ENCODE data around the gene ITPR2. TPM values are rescaled to one million over a fixed set of nuclear protein-coding genes. Genes with fewer than 3 reads are reported as not detected.
"Not testable (repeated sequence)": the region's sequence is repeated elsewhere in the genome, so short reads cannot be mapped to it uniquely, and the experiment has no call there.

The ITPR2 gene
- total RNA-seq, 1 donor from 2014 or later = 16.7 TPM

DNA sequence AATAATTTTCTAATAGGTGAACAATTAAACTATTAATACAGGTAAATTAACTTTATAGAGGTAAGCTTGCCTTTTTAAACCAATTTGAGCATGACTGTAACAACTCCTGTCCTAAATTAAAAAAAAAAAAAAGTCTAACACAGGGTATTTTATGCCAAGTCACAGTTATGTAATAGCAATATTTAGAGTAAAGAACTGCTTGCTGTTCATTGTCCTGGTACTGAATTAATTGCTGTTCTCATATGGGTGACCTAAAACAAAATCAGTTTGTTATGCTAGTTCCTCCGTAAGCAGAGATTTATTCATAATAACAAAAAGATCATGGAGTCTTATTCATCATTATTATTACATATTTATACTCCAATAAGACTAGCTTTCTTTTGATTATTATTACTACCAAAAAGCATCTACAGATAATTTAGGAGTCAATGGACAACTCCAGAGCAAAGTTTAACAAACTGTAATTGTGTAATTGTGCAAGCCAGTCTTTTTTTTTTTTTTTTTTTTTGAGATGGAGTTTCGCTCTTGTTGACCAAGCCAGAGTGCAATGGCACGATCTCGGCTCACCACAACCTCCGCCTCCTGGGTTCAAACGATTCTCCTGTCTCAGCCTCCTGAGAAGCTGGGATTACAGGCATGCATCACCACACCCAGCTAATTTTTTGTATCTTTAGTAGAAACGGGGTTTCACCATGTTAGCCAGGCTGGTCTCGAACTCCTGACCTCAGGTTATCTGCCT, 98.3 kb downstream of the ITPR2 start:
- H3K27me3 Mint-ChIP-seq (ENCODE audit: low read depth) = no peaks in the 10 kb centered on the region
- H3K4me3 Mint-ChIP-seq = no peak overlapping the region
- peaks cover 15% of the 10 kb centered on the region for H3K9me3 Mint-ChIP-seq
- DNase-seq (ENCODE audit: low read depth, low spot score) = no peak
- H3K27ac Mint-ChIP-seq (ENCODE audit: unreplicated experiment) = no peak overlapping the region
- peaks cover 5% of the 10 kb centered on the region for H3K4me1 Mint-ChIP-seq
- TF ChIP-seq, protein P1, sequence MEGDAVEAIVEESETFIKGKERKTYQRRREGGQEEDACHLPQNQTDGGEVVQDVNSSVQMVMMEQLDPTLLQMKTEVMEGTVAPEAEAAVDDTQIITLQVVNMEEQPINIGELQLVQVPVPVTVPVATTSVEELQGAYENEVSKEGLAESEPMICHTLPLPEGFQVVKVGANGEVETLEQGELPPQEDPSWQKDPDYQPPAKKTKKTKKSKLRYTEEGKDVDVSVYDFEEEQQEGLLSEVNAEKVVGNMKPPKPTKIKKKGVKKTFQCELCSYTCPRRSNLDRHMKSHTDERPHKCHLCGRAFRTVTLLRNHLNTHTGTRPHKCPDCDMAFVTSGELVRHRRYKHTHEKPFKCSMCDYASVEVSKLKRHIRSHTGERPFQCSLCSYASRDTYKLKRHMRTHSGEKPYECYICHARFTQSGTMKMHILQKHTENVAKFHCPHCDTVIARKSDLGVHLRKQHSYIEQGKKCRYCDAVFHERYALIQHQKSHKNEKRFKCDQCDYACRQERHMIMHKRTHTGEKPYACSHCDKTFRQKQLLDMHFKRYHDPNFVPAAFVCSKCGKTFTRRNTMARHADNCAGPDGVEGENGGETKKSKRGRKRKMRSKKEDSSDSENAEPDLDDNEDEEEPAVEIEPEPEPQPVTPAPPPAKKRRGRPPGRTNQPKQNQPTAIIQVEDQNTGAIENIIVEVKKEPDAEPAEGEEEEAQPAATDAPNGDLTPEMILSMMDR (conservative IDR thresholded peaks at IDR 0.05) = no peak
- H3K36me3 Mint-ChIP-seq (ENCODE audit: low read depth) = peaks cover 7% of the 10 kb centered on the region

DNA sequence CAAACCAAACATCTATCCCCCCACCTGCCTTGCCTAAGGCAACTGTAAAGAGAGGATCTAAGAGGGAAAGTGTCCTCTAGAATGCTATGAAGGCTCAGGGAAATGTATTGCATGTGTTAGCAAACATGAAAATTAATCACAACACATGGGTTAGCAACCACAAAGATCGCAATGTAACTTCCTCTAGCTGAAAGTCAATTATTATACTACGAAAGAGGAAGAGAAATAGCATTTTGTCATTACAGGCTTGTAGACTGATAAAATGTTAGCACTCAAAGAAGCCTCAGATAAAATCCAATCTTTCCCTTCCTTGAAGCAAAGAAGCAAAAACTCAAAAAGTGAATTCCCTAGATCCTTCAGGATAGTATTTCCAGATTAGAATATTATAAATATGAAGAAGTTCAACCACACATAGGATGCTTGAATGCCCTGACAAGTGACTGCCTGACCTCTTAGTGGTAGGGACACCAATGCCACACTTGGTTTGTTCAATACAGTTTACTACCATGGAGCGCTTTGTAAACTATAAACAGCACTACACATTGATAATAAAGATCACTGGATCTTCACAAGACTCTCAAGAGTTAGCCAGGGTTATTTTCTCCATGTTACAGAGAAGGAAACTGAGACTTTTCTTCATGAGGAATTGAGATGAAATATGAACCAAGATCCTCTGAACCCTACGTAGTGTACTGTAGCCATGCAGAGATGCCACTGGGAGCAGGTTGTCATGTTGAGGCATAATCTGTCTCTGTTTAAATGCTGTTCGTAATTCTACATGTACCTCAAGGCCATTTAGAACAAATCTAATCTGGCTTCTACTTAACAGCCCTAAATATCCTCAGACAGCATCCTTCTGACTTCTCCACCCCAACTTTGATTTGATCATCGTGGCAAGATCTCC, 100.7 kb downstream of the ITPR2 start:
- H3K27ac Mint-ChIP-seq (ENCODE audit: unreplicated experiment) = no peak overlapping the region
- peaks cover 6% of the 10 kb centered on the region for H3K9me3 Mint-ChIP-seq
- no peak overlapping the region for H3K4me3 Mint-ChIP-seq
- peaks cover 3% of the 10 kb centered on the region for H3K36me3 Mint-ChIP-seq (ENCODE audit: low read depth)
- DNase-seq (ENCODE audit: low read depth, low spot score) = no peak
- no peaks in the 10 kb centered on the region for H3K27me3 Mint-ChIP-seq (ENCODE audit: low read depth)
- TF ChIP-seq, protein P1 (conservative IDR thresholded peaks at IDR 0.05) = no peak
- peaks cover 18% of the 10 kb centered on the region for H3K4me1 Mint-ChIP-seq

DNA sequence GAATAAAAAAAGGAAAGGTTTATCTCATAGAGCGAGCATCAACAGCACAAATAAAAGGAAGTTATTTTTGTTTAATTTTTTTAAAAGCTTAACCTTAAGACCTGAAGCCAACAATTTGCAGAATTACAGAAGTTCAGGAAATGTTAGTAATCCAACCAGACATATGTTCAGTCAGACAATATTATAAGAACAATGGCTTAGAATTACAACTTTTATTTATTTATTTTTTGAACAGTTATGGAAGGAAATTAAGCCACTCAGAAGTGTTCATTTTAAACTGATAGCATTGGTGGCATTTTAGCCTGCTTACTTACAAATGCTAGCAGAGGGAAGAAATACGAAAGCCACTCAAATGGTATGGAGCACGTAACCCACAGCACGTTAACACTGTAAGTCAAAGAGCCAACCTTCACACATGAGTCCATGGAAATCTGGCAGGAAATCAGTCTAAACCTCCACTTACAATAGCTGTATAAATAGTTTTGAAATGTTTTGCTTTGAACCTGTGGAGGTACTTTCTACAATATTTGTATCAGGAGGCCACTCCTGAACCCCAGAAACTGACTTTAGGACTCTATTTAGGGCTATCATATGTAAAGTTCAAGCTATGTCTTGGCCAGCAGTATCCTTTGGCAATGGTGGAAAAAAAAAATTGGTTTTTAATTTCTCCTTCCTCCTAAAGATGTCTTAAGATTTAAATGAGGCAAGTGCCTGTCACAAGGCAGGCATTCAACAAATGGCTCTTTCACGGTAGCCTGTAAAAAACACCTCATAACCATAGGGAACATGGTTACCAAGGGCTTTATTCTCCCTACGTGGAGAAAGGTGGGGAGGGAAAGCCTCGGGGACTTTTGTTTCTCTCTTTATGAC, 102.3 kb downstream of the ITPR2 start:
- no peak overlapping the region for H3K27ac Mint-ChIP-seq (ENCODE audit: unreplicated experiment)
- H3K9me3 Mint-ChIP-seq = peaks cover 3% of the 10 kb centered on the region
- TF ChIP-seq, protein P1 (conservative IDR thresholded peaks at IDR 0.05) = no peak
- no peaks in the 10 kb centered on the region for H3K36me3 Mint-ChIP-seq (ENCODE audit: low read depth)
- H3K4me3 Mint-ChIP-seq = no peak overlapping the region
- peaks cover 18% of the 10 kb centered on the region for H3K4me1 Mint-ChIP-seq
- no peaks in the 10 kb centered on the region for H3K27me3 Mint-ChIP-seq (ENCODE audit: low read depth)
- no peak for DNase-seq (ENCODE audit: low read depth, low spot score)

DNA sequence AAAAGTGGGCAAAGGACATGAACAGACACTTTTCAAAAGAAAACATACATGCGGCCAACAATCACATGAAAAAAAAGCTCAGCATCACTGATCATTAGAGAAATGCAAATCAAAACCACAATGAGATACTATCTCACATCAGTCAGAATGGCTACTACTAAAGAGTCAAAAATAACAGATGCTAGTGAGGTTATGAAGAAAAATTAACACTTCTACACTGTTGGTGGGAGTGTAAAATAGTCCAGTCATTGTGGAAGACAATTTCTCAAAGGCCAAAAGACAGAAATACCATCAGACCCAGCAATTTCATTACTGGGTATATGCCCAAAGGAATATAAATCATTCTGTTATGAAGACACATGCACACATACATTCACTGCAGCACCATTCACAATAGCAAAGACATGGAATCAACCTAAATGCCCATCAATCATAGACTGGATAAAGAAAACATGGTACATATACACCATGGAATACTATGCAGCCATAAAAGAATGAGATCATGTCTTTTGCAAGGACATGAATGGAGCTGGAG, 103.8 kb downstream of the ITPR2 start:
- not testable (repeated sequence) for H3K27ac Mint-ChIP-seq (ENCODE audit: unreplicated experiment); H3K9me3 Mint-ChIP-seq; H3K4me3 Mint-ChIP-seq; H3K27me3 Mint-ChIP-seq (ENCODE audit: low read depth); H3K36me3 Mint-ChIP-seq (ENCODE audit: low read depth); DNase-seq (ENCODE audit: low read depth, low spot score)
- H3K4me1 Mint-ChIP-seq = peaks cover 18% of the 10 kb centered on the region

DNA sequence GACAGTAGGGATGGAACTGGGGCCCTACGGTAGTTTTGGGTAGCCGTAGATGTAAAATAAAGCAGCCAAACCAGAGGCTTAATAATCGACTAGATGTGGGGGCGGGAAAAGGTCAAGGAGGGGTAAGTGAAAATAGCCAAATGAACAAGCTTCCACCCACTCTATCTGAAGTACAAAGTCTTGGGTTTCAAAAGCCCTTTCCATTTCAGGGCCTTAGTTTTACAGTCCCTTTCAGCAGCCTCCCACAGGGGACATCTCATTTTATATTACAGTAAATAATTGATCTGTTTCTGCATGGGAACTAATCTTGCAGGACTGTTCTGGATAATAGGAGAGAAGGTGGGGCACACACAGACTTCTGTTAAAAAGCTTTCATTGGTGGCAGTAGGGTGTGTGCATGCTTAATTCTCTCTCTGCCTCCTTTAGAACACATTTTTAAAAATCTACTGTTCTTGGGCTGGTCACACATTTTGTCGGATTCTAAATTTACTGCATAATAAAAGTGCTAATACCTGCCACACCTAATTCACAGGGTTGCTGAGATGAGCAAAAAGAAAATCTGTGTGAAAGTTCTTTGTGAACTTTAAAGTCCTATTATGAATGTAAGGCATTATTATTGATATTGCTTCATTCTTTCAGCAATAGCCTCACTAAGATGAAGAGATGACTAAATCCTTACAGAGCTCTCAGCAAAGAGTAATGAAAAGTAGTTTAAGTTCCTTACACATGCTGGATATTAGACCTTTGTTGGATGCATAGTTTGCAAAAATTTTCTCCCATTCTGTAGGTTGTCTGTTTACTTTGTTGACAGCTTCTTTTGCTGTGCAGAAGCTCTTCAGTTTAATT, 104.6 kb downstream of the ITPR2 start:
- no peak overlapping the region for H3K4me3 Mint-ChIP-seq
- H3K36me3 Mint-ChIP-seq (ENCODE audit: low read depth) = no peaks in the 10 kb centered on the region
- no peak overlapping the region for H3K27ac Mint-ChIP-seq (ENCODE audit: unreplicated experiment)

More for the DNA sequence above, 104.6 kb downstream of the ITPR2 start:
- DNase-seq (ENCODE audit: low read depth, low spot score) = no peak
- TF ChIP-seq, protein P1 (conservative IDR thresholded peaks at IDR 0.05) = no peak
- Mint-ChIP-seq H3K9me3 (peaks cover 3% of the 10 kb centered on the region), H3K4me1 (peaks cover 24% of the 10 kb centered on the region), H3K27me3 (ENCODE audit: low read depth) (no peaks in the 10 kb centered on the region)
